C4-2B (cell line): ENCODE measurements around the gene GNG3.
"Not testable (repeated sequence)": the region's sequence is repeated elsewhere in the genome, so short reads cannot be mapped to it uniquely, and the experiment has no call there.

Experiments used
- H3K27ac ChIP-seq: fragments of 450-650 bp; 2 replicates; pipeline ENCODE4 v1.5.1; 2017
- CTCF ChIP-seq: fragments of 450-650 bp; conservative IDR thresholded peaks from 2 replicates; pipeline ENCODE4 v1.5.1; 2017; ENCODE audit warnings: mild to moderate bottlenecking
- ZFX ChIP-seq: fragments of 450-650 bp; IDR thresholded peaks from 2 replicates; pipeline ENCODE4 v1.6.1; 2017

Gene GNG3

GRCh38 chr11:62688491-62688890 lies 19.0 kb upstream of the GNG3 start:
- H3K27ac ChIP-seq = no peak overlapping the region
- TF ChIP-seq CTCF = no peak

GRCh38 chr11:62689421-62690183 lies 17.9 kb upstream of the GNG3 start, which contains the start of gene LRRN4CL:
Gene LRRN4CL (minus strand): TSS chr11:62689530. CDS start chr11:62688508, 1,022 bp downstream.
- TF ChIP-seq CTCF (no peak), ZFX (no peak)
- no peak within 1 kb of the TSS for H3K27ac ChIP-seq

GRCh38 chr11:62693624-62694023 lies 13.9 kb upstream of the GNG3 start:
- H3K27ac ChIP-seq = not testable (repeated sequence)

GRCh38 chr11:62694455-62695167 lies 12.9 kb upstream of the GNG3 start:
- H3K27ac ChIP-seq = no peak overlapping the region
- TF ChIP-seq CTCF (peak; percentile 87), ZFX (no peak)

DNA sequence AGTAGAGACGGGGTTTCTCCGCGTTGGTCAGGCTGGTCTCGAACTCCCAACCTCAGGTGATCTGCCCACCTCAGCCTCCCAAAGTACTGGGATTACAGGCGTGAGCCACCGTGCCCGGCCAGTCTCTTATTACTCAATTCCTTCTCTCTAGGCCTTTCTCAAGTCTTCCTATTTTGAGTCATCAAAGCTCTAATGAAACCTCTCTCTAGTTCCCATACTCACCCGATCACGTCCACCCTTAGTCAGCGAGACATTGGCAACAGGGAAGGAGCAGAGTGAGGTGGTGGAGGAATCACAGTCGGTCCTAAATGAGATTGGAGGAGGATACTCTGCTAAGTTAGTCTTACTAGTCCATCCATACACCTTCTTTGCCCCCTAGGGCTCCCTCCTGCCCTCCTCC lies 5.2 kb upstream of the GNG3 start:
- TF ChIP-seq CTCF = no peak
- no peak for TF ChIP-seq ZFX
- no peak overlapping the region for H3K27ac ChIP-seq

- H3K27ac ChIP-seq = not testable (repeated sequence)
These were observed 3.6 kb upstream of the GNG3 start for GRCh38 chr11:62703921-62704320.

GRCh38 chr11:62705413-62705812 lies 2.1 kb upstream of the GNG3 start:
- H3K27ac ChIP-seq = peak overlapping the region; percentile 87

More at GRCh38 chr11:62705413-62705812, 2.1 kb upstream of the GNG3 start:
- no peak for TF ChIP-seq ZFX
- no peak for TF ChIP-seq CTCF
